GM12875 (cell line): ENCODE data around the gene CACNA2D1.

Experiments used
- H3K4me3 ChIP-seq: one replicate; pipeline ENCODE4 v1.5.1; 2011; ENCODE audit warnings: low read depth, low read length, control low read depth
- CTCF ChIP-seq: IDR thresholded peaks from 2 replicates; pipeline ENCODE4 v1.5.1; 2011; ENCODE audit warnings: low read depth, mild to moderate bottlenecking, control low read depth, inconsistent platforms, low read length, moderate library complexity, borderline replicate concordance; ENCODE audit not compliant: insufficient read depth

The CACNA2D1 gene

GRCh38 chr7:82126576-82126975 is 317.0 kb downstream of the CACNA2D1 start:
- TF ChIP-seq CTCF = no peak
- H3K4me3 ChIP-seq = no peak overlapping the region

DNA sequence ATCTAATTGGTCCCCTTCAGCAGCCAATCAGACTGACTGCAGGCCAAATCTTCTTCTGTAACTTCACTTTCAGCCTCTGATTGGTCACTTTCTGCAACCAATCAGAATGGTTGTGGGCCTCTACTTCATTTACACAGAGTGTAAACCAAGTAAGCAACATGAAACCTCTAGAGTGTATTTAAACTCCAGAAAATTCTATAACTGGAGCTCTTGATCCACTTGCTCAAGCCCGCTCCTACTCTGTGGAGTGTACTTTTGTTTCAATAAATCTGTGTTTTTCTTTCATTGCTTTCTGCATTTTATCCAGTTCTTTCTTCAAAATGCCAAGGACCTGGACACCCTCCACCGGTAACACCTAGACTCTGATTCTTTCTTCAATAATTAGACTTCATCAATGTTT is 319.1 kb downstream of the CACNA2D1 start:
- H3K4me3 ChIP-seq = no peak overlapping the region
- TF ChIP-seq CTCF = no peak

DNA sequence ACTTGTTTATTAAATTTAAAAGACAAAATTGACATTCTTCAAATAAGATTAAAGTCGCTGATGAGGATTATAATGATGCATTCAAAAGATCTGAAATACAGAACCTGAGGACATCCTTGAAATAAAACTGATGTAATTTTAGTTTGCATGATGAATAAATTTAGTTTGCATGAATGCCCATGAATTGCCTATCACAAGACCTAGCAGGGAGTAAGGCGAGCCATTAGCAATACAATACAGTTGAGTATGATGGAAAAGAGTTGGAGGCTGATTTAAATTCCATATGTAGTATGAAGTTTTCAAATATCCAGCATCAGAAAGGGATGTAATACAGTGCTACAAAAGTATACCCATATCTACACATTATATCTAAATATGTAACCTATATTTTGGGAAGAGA is 321.3 kb downstream of the CACNA2D1 start:
- no peak for TF ChIP-seq CTCF
- H3K4me3 ChIP-seq = no peak overlapping the region

- no peak for TF ChIP-seq CTCF
- no peak overlapping the region for H3K4me3 ChIP-seq
Observed at GRCh38 chr7:82114237-82114636, 329.3 kb downstream of the CACNA2D1 start.

DNA sequence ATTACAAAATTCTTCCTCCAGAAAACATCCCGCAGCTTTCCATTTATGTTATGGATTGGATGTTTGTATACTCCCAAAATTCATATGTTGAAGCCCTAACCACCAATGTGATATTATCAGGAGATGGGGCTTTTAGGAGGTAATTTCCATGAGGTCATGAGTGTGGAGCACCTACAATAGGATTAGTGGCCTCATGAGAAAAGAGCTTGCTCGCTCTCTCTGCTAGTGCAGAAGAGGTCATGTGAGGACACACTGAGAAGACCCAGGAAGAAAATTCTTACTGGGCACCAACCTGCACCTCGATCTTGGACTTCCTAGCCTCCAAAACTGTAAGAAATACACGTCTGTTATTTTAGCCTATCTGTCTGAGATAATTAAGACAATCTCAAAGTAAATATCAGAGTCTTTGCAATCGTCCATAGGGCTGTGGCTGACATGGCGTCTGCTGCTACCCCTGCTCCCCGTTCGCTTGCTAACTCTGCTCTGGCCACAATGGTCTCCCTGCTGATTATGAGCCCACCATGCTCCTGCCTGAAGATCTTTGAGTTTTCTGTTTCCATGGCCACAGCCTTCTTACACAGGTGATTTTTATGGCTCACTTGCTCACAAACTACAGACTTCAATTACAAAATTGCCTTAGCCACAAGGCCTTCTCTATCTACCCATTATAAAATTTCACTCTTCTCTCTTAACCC is 333.3 kb downstream of the CACNA2D1 start:
- H3K4me3 ChIP-seq = no peak overlapping the region
- TF ChIP-seq CTCF = no peak

DNA sequence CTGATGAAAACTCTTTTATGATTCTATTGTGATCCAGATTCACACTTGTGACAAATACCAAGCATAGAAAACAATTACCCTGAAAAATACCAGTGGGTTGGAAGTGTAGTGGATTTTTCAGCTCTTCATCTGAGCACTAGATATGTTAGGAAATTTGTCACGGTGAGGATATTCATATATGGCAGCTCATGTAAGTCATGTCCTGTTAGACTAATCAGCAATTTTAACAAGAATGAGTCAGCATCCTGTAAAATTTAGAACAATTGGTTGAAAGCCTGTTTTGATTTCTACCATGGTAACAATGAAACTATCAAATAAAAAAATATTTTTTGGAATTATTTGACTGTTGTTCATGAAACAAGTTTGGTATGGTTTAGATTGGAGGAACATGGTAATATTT is 334.3 kb downstream of the CACNA2D1 start:
- TF ChIP-seq CTCF = no peak
- H3K4me3 ChIP-seq = no peak overlapping the region

- no peak for TF ChIP-seq CTCF
- no peak overlapping the region for H3K4me3 ChIP-seq
Observed at GRCh38 chr7:82106201-82106600, 337.4 kb downstream of the CACNA2D1 start.
